GM21723 (cell line): ENCODE measurements around the gene RNF39.
A peak's percentile ranks its signal among the peaks of the same experiment; 100 is the strongest.
"Not testable (repeated sequence)": the region's sequence is repeated elsewhere in the genome, so short reads cannot be mapped to it uniquely, and the experiment has no call there.

ENCODE experiments used
- ATAC-seq: cut with Tn5 transposase; IDR thresholded peaks from one replicate; pipeline ENCODE4 v1.9.1; 2021; ENCODE audit warnings: mild to moderate bottlenecking, moderate library complexity; ENCODE audit not compliant: unreplicated experiment

The RNF39 gene

DNA sequence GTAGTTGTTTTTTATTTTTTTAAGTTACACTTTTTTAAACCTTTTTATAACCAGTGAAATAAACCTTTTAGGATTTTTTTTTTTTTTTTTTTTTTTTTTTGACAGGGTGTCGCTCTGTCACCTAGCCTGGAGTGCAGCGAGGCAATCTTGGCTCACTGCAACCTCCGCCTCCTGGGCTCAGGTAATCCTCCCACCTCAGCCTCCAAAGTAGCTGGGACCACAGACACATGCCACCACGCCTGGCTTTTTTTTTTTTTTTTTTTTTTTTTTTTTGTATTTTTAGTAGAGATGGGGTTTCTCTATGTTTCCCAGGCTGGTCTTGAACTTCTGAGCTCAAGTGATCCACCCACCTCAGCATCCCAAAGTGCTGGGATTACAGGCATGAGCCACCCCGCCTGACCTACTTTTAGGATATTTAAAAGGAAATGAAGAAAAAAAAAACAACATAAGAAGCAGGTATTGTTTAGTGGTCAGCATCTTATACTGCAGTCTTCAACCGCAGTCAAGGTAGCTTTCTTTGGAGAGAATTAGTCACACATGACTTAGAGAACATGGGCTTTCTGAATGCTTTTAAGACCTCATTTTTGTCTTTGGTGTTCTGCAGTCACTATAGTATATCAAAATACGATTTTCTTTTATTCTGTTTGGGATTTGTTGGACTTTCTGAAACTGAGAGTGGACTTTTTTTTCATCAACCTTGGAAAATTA is 12.9 kb downstream of the RNF39 start:
- no peak for ATAC-seq

DNA sequence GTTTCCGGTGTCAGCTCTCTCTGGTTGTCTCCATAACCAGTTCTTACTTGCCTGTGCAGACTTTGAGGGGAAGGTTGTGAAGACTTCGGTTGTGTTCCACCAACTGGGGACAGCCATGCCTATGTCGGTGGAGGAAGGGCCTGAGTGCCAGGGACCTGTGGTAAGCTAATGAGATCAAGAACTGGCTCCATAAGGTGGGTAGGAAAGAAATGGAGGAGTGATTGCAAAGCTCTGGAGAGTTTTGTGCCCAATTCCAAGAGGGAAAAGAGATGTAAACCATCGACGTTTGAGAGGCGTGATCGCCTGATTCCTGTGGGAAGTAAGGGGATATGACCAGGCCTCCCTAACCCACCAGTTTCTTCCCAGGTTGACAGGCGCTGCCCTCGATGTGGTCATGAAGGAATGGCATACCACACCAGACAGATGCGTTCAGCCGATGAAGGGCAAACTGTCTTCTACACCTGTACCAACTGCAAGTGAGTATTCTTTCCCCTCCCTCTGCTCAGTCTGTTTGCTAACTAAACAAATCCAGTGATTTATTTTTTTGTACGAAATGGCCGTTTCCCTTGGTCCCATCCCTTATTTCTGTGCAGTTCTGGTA is 13.6 kb downstream of the RNF39 start:
- peak; percentile 27 for ATAC-seq

DNA sequence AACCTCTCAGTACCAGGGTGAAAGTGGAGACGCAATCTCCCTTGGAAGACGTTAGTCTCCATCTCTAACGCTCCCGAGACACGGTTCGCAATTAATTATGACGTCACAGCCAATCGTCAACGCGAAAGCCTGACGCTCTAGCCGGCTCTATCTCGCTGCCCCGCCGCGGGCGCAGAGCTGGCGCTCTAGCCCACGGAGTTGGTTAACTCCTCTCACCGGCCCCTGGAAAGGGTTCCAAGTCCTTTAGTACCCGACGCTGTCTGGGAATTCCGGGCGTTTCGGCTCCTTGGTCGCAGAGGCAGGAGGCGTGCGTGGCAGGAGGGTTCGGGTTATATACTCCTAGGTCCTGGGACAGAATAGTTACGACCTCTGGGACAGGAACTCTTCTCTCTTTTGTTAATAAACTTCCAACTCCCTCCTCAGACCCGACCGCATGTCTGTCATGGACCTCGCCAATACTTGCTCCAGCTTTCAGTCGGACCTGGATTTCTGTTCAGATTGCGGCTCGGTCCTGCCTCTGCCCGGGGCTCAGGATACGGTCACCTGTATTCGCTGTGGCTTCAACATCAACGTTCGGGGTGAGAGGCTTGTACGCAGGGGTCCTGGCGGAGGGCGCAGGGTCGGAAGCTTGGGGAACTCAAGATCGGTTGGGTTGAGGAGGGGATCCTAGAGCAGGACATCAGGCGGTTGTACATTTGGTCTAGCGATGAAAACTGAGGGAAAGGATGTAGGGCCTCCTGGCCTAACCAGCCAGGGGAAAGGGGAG is 14.3 kb downstream of the RNF39 start, which contains the start of gene POLR1H:
Gene POLR1H, plus strand, starts transcription at position 174 of the 766 bp plus-strand sequence. Its CDS starts 260 bp downstream, at position 434.
- peak; percentile 78 for ATAC-seq

DNA sequence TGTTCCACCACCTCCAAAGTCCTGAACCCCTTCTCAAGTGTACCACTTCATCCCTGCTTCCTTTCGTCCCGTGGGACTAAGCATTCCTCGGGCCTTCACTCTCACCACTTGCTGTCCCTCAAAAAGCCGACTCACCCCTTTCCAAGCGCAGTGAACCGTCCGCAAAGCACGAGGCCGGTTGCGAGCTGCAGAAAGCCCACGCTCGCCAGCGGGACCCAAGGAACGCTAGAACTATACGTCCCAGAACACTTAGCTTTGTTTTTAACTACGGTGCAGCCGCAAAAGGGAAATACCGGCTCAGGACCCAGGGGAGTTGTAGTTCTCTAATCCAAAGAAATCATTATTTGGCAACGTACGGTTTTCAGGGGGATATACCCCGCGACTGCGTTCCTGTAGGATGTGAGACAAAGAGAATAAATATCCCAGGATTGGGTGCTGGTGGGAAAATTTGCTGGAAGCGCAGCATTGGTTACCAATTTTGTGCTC is 14.9 kb downstream of the RNF39 start:
- peak; percentile 20 for ATAC-seq

DNA sequence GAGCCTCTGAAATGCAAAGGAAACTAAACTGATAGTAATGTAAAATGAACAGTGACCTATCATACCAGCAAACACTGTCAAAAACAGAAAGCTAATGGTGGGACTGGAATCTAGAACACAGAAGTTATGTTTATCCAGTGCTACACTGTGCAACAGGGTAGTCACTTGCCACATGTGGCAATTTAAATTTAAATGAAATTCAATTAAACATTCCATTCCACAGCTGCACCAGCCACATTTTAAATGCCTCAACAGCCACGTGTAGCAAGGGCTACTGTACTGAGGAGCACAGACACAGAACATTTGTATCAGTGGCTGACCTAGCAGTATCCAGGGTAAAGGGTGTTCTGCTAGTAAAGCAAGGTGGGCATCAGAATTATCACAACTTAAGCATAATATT is 20.1 kb downstream of the RNF39 start:
- ATAC-seq, result no peak

DNA sequence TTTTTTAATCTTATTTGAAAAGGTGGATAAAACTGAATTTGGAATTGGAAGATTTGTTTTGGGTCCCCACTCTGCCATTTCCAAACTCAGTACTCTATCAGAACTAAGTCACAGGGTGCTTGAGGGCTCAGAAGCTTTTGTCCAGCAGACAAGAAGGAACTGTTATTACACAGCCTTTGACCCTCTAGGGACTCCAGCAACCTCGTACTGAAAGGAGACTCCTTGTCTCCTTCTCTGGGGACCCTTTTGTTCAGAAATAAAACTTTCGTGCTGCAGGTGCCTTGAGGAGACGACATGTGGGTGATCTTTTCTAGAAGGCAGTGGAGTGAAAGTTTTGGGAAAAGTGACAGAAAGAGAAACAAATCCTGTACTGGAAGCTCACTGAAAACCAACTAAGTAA is 21.9 kb downstream of the RNF39 start:
- no peak for ATAC-seq

DNA sequence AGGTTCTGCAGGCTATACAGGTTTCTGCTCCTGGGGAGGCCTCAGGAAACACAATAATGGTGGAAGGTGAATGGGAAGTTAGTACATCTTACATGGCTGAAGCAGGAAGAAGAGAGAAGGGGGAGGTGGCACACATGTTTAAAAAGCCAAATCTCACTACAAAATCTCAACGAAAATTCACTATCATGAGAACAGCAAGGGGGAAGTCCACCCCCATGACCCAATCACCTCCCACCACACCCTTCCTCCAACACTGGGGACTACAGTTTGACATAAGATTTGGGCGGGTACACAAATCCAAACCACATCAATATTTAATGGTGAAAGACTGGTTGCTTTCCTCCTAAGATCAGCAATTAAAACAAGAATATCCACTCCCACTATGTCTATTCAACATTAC is 28.3 kb downstream of the RNF39 start:
- ATAC-seq, result no peak

DNA sequence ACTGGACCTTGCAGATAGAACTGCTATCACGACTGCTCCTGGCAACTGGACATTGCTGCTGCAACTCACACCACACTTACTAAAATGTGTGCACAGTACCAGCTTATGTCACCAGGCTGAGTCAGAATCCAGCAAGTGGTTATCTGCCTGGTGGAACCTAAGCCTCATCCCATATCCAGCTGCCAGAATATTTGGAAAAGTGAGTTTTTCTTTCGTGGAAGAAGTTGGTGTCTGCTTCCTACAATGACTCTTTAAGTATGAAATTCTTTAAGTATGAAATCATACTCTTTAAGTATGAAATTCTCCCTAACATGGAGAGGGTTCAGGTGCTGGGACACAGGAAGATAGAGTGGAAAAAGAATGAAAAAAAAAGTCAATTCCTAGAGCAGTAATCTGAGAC is 30.9 kb downstream of the RNF39 start:
- no peak for ATAC-seq

DNA sequence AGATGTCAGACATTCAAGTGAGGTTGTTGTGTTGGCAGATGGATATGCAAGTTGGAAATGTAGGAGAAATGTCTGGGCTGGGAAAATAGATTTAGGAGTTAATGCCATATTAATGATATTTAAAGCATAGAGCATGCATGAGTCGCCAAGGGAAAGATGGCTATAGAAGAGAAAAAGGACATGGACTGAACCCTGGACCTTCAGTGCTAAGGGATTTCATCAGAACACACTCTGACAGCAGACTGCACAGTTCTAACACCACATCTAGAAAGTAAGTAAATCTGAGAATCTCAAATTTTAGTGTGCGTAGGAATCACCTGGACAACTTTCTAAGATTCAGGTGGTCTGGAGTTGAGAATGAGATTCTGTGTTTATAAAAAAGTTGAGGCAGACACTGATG is 31.8 kb downstream of the RNF39 start:
- ATAC-seq, result no peak

DNA sequence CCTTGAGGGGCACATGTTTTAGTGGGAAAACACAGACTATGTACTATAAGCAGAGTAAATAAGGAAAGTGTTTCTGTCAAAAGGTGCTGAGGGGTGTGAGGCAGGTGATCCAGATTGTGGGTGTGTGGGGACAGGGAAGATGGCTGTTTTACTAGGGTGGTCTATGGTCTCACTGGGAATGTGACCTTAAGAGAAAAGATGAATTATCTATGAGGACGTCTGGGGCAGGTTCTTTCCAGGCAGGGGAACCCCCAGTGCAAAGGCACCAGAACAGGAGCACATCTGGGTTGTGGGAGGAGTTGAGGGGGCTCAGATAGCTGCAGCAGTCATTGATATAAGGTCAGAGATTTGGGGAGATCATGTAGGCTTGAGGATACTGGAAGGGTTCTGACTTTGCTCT is 32.7 kb downstream of the RNF39 start:
- ATAC-seq, result no peak

DNA sequence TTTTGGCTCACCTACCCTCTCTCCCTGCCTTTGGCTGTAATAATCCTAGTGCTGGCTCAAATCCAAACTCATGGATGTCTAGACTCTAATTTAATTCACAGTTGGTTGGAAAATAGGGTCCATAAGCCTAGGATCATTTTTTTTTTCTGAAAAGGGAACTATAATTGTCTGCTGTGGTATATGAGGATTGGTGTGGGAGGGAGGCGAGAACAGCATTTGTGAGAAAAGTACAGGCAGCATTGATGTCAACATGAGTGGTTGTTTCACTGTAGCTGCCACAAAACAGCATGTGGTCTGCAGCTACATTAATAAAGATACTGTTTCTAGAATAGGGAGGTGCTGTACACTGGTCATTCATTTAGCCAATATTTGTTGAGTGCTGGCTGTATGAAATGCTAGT is 33.1 kb downstream of the RNF39 start:
- ATAC-seq, result no peak

DNA sequence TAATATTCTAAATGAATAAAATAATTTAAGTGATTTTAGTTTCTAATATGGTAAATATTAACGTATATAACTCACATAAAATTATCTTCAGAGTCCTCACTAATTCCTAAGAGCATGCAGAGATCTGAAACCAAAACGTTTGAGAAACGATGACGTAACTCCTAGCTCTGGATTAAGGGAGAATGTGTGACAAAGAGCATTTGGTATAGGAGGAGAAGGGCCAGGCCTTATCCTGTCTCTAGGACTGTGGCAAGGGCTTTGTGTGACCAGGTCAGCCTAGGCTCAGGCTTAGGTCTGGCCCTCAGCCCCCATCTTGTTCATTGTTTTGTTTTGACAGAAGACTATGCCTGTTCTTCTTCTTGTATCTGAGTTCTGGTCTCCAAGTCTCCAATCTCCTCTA is 33.7 kb downstream of the RNF39 start:
- no peak for ATAC-seq

DNA sequence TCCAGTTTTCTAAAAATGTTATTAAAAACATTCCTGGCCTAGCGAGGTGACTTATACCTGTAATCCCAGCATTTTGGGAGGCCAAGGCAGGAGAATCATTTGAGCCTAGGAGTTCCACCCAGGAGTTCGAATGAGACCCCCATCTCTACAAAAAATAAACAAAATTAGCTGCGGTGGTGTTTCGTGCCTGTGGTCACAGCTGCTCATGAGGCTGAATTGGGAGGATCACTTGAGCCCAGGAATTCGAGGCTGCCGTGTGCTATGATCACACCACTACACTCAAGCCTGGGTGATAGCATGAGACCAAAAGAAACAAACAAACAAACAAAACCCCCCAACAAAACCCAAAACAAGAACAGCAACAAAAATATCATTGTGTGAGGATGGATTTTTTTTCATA is 34.3 kb downstream of the RNF39 start:
- no peak for ATAC-seq

DNA sequence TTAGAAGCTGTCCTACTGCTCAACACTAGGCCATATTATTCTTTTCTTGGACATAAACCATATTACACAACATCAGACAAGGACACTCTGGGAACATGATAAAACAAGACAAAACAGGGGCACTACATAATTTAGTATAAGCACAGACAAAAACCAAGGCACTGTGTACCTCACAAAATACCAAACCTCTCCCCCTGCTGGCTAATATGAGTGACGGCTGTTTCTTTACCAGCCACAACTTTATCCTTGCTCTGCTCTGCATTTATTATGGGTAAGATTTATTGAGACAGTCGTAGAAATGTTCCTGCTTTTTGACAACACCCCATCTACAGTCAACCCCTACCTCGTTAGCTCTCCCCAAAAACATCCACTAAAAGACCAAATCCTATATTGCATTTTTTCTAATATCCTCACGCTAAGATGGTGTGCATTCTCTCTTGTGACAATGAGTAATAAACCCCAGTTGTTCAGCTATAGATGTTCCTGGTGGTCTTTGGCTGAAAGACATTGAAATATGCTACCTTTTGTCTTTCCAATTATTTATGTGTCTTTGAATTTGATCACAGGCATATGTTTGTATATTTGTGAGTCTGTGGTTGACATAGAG is 38.3 kb downstream of the RNF39 start:
- ATAC-seq, result no peak

DNA sequence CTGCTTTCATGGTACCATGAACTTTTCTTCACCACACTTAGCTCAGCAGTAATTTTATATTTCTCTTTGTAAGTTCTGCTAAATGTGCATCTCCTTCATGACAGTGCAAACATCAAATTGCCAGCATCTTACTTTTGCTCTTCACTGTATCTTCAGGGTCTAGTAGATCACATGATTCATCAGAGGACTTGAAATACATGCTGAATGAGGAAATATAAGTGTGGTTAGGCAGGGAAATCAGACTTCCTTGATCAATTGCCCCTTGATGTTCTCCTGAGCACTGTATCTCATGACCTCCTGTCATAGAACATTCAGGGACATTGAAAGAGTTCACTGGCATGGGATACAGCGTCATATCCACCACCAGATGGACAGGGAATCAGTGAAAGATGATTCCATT is 39.8 kb downstream of the RNF39 start:
- no peak for ATAC-seq

DNA sequence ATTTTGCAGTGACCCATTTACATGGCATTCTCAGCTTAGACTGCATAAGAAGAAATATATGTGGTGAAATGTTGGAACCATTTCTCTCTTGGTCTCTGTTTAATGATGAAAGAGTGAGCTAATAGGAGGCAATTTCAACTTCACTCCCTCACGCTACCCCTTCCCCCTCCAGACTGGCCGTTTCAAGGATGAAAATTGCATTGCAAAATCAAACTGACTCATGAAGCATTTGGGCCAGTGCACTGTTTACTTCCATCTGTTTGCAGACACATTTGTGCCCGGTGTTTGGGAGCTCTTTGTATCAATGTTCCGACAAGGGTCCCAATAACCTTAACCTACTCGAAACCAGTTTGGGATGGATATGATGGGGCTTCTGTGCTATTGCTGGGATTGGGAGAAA is 42.1 kb downstream of the RNF39 start:
- ATAC-seq, result not testable (repeated sequence)

DNA sequence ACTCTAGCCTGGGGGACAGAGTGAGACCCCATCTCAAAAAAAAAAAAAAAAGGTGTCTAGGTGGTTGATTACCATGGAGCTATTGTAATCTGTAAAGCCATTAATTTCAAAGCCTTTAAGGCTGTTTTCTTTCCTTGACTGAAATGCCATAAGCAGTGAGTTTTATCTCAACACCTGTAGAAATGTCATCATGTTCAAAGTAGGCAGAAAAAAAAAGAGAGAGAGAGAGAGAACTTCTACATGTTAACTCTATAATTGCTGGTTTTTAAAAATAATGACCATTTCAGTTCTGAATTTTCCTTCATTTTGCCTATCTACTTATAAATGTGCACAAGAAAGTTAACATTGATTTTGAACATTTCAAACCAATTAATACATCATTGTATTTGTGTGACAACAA is 44.2 kb downstream of the RNF39 start:
- no peak for ATAC-seq

DNA sequence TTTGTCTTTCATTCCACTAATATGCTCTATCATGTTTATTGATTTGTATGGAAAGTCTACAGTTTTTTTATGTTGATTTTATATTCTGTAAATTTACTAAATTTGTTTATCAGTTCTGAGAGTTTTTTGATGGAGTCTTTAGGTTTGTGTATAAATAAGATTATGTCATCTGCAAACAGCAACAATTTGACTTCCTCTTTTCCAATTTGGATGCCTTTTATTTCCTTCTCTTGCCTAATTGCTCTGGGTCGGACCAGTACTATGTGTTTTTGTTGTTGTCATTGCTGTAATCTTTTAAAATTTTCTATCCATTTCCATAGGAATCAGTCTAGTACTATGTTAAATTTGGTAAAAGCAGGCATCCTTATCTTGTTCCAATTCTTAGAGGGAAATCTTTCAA is 46.0 kb downstream of the RNF39 start:
- ATAC-seq, result no peak

DNA sequence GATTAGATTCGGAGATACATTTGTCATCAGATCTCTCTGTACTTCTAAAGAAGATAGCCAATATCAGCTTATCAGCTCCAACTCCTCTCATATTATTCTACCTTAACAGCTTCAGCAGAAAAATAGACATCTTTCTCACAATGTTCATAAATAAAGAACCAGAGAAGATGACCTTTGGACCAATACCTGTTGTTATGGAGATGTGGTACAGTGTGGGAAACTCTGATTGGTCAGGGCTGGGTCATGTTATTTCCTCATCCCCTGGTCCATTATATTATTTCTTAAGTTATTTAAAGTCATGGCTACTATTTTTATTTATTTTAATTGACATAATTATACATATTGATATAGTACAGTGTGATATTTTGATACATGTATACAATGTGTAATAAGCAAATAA is 50.4 kb downstream of the RNF39 start:
- no peak for ATAC-seq

DNA sequence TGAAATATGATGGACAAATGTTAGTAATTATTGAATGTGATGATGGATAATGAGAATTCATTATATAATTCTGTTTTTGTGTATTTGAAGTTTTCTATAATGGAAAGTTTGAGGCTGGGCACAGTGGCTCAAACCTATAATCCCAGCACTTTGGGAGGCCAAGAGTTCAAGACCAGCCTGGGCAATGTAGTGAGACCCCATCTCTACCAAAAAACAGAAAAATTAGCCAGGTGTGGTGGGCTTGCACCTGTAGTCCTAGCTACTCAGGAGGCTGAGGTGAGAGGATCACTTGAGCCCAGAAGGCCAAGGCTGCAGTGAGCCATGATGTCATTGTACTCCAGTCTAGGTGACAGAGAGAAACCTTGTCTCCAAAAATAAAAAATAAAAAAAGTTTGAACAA is 52.9 kb downstream of the RNF39 start:
- ATAC-seq, result not testable (repeated sequence)

DNA sequence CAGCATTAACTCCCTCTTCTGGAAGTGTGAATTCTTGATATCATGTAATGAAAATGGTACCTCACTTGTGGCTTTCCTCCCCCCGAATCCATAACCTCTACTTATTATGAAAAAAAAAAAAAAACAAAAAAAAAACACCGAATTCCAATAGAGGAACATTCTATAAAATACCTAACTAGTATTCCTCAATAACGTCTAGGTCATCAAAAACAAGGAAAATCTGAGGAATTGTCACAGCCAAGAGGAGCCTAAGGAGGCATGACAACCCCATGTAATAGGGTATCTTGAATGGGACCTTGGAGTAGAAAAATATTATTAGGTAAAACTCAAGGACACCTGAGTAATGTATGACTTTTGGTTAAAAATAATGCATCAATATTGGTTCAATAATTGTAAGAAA is 53.4 kb downstream of the RNF39 start:
- no peak for ATAC-seq

DNA sequence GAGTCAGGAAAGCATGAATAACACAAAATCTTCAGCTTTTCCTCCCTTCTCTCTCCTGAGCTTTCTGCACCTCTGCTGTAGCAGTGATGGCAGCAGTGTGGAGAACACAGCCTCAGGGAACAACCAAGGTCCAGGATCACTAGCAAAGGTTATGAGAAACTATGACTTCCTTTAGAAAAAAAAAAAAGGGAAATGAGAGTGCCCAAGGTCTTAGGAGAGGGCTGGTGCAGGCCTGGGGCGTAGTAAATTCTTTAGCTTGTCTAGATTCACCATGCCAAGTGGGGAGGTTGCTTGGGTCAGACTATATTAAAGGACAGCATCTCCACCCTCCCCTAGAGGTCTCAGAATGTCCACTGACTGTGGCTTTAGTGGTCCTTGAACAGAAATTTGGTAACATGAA is 54.9 kb downstream of the RNF39 start:
- no peak for ATAC-seq
